CD4-positive, alpha-beta T cell treated with Interleukin-15 for 4 hours (primary cell): ENCODE results near the gene BFSP2.
"Not testable (repeated sequence)": the region's sequence is repeated elsewhere in the genome, so short reads cannot be mapped to it uniquely, and the experiment has no call there.

Source experiments
- DNase-seq: peaks from one replicate; pipeline ENCODE4 v3.0.0-alpha.2; 2020; ENCODE audit warnings: low spot score

The BFSP2 gene

DNA sequence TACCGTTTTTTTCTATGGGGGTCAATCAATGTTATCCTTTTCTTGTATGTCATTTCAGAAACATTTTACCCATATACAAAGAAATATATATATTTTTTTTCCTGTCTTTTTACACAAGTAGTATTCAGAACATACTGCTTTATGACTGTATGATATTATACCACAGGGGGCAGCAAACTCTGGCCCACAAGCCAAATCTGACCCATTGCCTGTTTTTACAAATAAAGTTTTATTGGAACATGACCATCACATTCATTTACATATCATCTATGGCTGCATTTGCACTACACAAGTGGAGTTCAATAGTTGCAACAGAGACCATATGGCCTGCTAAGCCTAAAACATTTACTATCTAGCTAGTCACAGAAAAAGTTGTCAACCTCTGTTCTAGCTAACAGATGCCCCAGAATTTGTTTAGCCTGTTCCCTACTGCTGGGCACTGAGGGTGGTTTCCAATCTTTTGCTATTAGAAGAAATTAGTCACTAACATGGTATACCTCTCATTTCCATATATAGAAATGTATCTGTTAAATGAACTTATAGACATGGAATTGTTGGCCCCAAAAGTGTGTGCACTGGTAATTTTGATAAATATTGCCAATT, 57.7 kb downstream of the BFSP2 start:
- no peak for DNase-seq

DNA sequence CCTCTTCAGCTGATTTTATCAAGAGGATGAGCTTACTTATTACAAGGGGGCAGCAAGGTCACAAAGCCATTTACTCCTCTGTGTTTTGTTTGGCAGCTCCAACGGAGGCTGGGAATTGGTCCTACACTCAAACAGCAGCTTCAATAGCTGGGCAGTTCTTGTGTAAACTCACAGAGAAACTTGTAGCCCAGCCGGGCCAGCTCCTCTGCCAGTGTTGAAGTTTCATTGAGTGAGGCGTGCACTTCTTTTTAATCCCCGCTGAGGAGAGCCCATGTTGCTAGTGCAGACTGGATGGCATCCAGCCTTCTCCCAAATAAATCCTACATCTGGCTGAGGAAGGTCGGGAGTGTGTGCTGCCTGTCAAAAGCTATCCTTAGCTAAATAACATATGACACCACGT, 59.5 kb downstream of the BFSP2 start:
- DNase-seq, result no peak

DNA sequence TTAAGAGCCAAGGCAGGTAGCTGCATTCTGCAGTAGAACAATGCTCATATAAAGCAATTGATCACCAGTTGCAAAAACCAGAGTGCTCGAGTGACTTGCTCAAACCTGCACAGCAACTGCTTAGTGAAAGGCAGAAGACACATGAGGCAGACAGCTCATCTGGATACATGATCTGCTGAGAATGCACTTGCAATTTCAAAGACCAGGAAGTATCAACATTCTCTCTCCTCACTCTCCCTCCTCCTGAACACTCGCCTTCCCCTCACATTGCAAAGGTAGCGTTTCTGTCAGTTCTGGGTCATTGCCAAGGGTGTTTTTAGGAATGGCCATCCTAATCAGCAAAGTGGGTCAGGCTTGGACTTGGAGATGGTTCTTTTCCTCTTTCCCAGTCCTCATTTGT, 61.0 kb downstream of the BFSP2 start:
- DNase-seq, result no peak

DNA sequence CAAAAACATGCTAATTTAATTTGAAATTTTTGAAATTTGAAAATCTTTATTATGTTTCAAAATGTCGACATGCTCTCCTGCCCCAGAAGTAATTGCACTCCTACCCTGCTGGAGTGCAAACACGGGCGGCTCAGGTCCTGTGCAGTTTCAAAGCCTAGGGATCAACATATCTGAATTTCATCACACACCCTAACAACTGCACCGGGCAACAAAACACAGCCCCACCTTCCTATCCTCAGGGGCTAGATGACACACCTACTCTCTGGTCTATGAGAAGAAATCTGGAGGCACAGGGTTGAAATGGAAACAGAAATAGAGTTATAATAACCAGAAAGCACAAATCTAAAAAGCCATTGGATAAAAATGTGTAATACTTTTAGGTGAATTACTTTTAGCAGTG, 61.4 kb downstream of the BFSP2 start:
- no peak for DNase-seq

DNA sequence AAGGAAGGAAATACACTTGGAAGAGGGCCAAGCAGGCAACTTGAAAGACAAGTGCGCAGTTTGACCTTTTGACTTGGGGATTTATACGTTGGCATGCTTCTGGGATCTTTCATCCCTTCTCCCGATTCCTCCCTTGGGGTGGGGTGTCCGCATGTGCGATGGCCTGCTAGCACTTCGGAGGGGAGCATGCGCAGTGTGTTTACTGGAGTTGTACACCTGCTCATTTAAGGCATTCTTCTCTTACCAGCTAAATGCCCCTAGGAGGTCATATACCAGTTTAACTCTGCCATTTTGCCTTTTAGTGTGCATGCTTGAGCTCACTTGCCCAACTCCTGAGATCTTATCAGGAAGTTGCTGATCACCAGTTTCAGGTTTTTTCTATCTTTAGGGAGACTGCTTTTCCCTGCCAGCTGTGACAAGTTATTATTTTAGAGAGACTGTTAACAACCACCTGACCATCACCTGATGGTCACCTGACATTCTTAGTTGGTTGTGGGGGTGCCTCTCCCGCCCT, 63.5 kb downstream of the BFSP2 start:
- no peak for DNase-seq

DNA sequence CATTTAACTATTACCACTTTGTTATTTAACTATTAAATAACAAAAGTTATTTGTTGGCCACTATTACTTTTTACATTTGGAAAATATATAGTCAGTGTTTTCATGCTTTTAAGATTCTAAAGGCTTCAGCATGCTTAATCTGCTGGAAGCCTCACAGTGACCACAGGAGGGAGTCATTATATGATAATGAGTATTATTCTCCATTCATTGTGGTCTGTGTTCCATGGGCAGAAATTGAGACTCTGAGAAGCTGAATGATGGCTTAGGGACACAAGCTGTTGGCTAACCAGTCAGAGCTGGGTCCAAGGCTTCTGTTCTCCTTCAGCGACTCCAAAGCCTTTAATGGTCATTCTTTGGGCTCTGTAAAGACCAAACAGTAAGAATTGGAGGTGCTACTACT, 64.7 kb downstream of the BFSP2 start:
- no peak for DNase-seq

GRCh38 chr3:133466531-133467386, 66.9 kb downstream of the BFSP2 start:
- no peak for DNase-seq

- DNase-seq, result no peak
Measured at GRCh38 chr3:133467780-133468179, 67.9 kb downstream of the BFSP2 start.

- no peak for DNase-seq
Measured at GRCh38 chr3:133468251-133468721, 68.4 kb downstream of the BFSP2 start.

DNA sequence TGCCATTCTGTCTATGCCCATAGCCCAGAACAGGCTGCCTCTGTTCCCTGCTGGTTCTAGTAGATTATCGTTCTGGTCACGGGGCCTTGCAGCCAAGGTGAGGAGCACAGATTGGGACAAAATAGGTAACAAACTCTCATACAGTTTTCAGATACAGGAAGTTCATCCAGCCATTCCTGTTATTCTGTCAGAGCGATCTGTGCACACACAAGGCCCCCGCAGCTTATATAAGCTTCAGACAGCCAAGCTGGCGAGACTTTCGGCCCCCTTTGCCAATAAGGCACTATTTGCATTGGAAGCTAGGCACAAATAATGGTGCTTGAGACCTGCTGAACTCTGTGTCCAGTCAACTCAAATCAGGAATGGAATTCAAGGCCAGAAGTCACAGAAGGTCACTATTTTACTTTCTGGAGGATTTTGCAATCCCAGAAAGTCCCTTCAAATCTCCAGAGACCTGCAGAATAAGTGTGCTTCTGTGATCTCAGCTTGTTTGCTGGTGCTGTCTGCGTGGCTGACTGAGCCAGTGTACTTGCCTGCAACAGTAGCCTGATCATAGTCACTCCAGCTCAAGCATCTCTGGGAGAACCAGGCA, 69.4 kb downstream of the BFSP2 start:
- DNase-seq, result no peak

DNA sequence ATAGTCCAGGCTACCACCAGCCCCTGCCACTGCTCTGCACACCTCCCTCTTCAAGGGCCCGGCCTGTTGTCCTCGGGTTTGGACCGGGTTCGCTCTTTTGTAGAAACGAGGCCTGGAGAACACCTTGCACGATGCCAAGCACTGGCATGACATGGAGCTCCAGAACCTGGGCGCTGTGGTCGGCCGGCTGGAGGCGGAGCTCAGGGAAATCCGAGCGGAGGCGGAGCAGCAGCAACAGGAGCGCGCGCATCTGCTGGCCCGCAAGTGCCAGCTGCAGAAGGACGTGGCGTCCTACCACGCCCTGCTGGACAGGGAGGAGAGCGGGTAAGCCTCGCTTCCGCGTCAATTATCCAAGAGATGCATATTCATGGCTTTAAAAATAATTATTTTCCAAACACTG, 72.4 kb downstream of the BFSP2 start:
- no peak for DNase-seq

- DNase-seq, result no peak
Measured at GRCh38 chr3:133472889-133473288, 73.0 kb downstream of the BFSP2 start.

GRCh38 chr3:133473472-133474191, 73.8 kb downstream of the BFSP2 start:
- DNase-seq, result not testable (repeated sequence)

DNA sequence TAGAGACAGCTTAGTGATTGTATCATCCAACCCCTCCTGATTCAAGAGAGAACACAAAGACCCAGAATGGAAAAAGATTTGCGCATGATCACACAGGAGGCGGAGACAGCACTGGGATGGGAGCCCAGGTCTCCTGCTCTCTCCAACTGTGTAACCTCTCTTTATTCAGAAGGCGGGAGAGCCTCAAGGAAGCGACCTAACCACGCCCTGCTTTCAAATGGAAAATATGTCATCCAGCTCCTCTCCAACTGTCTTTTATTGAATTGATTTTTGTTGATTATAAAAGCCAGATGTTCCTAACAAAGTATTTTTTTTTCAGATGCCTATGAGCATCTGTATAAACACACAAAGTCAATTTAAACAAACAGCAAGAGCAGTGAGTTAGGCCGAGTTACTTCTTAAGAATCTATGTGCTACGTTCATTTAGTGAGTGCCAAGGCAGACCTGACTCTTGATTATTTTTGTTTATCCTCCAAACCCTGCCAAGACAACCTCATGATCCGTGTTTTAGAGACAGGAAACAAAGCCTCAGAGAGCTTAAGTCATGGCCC, 74.5 kb downstream of the BFSP2 start:
- no peak for DNase-seq

GRCh38 chr3:133474817-133475216, 75.0 kb downstream of the BFSP2 start:
- no peak for DNase-seq

DNA sequence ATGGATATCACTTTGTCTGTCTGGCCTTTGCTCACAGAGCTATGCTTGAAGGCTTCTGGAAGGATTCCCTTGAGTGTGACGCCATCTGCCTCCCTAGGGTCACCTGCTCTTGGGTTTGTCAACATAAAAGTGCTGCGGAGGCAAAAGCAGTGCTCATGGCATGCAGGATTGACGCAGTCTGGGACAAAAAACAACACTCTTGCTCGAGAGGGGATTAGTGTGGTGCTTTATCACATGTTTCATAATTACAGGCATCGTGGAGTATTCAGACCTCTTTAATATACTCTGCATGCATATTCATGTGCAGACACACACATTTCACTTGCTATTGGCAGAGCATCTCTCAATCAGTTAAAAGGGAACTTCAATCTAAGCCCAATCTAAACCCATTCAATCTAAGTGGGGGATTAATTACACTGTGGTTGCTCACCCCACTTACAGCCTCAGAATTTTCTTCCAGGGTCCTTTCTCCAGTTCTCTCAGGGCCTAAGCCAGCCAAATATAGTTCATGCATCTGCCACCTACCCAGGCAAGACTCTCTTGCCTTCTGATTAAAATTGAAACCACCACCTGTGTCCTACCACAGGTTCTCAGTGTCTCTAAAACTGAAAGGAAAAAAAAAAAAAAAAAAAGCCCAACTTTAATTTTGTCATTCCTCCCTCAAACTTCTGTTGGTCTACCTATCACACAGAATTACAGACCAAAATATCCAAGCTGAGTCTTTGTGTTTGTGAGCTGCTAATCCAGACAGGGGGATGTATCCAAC, 75.6 kb downstream of the BFSP2 start:
- DNase-seq, result no peak

- no peak for DNase-seq
Measured at GRCh38 chr3:133476971-133477375, 77.1 kb downstream of the BFSP2 start.

DNA sequence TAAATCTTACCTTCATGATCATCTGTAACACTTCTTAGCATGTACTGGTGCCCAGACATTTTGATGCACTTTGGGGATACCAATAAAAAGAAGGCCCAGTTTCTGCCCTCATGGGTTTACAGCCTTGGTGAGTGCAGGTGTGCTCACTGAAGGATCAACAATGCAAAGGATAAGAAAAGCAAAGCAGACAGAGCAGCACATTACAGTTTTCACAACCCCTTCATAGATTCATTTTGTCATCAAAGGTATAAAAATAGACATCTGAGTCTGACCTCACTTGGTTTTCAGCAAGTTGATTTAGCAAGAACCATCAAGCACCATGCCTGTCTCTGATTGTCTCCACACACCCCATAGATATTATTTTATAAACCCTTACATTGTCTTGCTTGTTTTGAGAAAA, 77.6 kb downstream of the BFSP2 start:
- no peak for DNase-seq

GRCh38 chr3:133478624-133479023, 78.8 kb downstream of the BFSP2 start:
- DNase-seq, result no peak

GRCh38 chr3:133479401-133479800, 79.5 kb downstream of the BFSP2 start:
- DNase-seq, result no peak
